Astrocyte (in vitro differentiated cells and primary cell): Measurements from ENCODE around the gene UBFD1.

Experiments
- CTCF ChIP-seq: IDR thresholded peaks from 2 replicates; pipeline ENCODE4 v1.5.1; 2011; ENCODE audit warnings: low read depth, mild to moderate bottlenecking, inconsistent platforms, low read length, moderate library complexity; ENCODE audit not compliant: insufficient read depth
- EZH2 ChIP-seq: IDR thresholded peaks from 2 replicates; pipeline ENCODE4 v1.6.1; 2012; ENCODE audit warnings: mild to moderate bottlenecking, low read length, inconsistent platforms; ENCODE audit not compliant: insufficient read depth

GRCh38 chr16:23577493-23577892 is 20.0 kb downstream of the UBFD1 start:
- no peak for TF ChIP-seq CTCF
- TF ChIP-seq EZH2, result no peak
